Right renal cortex interstitium (tissue), 3 donors: Measurements from ENCODE around the gene CCDC74B. TPM values are rescaled to one million over a fixed set of nuclear protein-coding genes. Genes with fewer than 3 reads are reported as not detected.
"Not testable (repeated sequence)": the region's sequence is repeated elsewhere in the genome, so short reads cannot be mapped to it uniquely, and the experiment has no call there.

Experiments
- DNase-seq, 3 donors: peaks; one replicate each; pipeline ENCODE4 v3.0.0-alpha.2; 2013; ENCODE audit warnings: low read depth in 3 of 3, low spot score in 2 of 3
- polyA plus RNA-seq, 3 donors: library from polyadenylated mRNA; unstranded; fragments of 120-200 nt; gene quantifications; one replicate each; pipeline ENCODE4 v1.2.1, GENCODE V29; 2013; ENCODE audit not compliant: insufficient read length in 3 of 3

CCDC74B gene
- polyA plus RNA-seq, 3 donors: 8.6 to 12.4 (median 11.6) TPM

- DNase-seq: not testable (repeated sequence)
Measured at GRCh38 chr2:130151145-130151512, 6.2 kb upstream of the CCDC74B start.

- no peak for DNase-seq
Measured at GRCh38 chr2:130150181-130151144, 5.6 kb upstream of the CCDC74B start.

- DNase-seq: not testable (repeated sequence)
Measured at GRCh38 chr2:130148515-130148914, 3.6 kb upstream of the CCDC74B start.

GRCh38 chr2:130143266-130144039, 1.5 kb downstream of the CCDC74B start:
- DNase-seq: not testable (repeated sequence)

- DNase-seq: not testable (repeated sequence)
Measured at GRCh38 chr2:130142396-130143265, 2.3 kb downstream of the CCDC74B start.

- not testable (repeated sequence) for DNase-seq
Measured at GRCh38 chr2:130141645-130142370, 3.1 kb downstream of the CCDC74B start.

GRCh38 chr2:130141002-130141401, 3.9 kb downstream of the CCDC74B start:
- DNase-seq: not testable (repeated sequence)

GRCh38 chr2:130140516-130140915, 4.4 kb downstream of the CCDC74B start:
- not testable (repeated sequence) for DNase-seq

- not testable (repeated sequence) for DNase-seq
Measured at GRCh38 chr2:130139331-130140280, 5.3 kb downstream of the CCDC74B start.

GRCh38 chr2:130138841-130139251, 6.1 kb downstream of the CCDC74B start:
- DNase-seq: not testable (repeated sequence)

- not testable (repeated sequence) for DNase-seq
Measured at GRCh38 chr2:130138326-130138725, 6.6 kb downstream of the CCDC74B start.

- not testable (repeated sequence) for DNase-seq
Measured at GRCh38 chr2:130137118-130137517, 7.8 kb downstream of the CCDC74B start.

- DNase-seq: not testable (repeated sequence)
Measured at GRCh38 chr2:130136546-130136945, 8.4 kb downstream of the CCDC74B start.

GRCh38 chr2:130135692-130136541, 9.0 kb downstream of the CCDC74B start:
- DNase-seq: no peak

- not testable (repeated sequence) for DNase-seq
Measured at GRCh38 chr2:130129120-130129829, 15.6 kb downstream of the CCDC74B start, which contains the start of gene POTEF. Gene POTEF, minus strand, starts transcription at chr2:130129222. Its CDS starts 8,707 bp downstream, at chr2:130120515.

GRCh38 chr2:130128464-130128863, 16.4 kb downstream of the CCDC74B start:
- not testable (repeated sequence) for DNase-seq

- DNase-seq: not testable (repeated sequence)
Measured at GRCh38 chr2:130127726-130128125, 17.2 kb downstream of the CCDC74B start.
